Thyroid gland (tissue), 4 donors: ENCODE results near the gene TBC1D22A.

Experiments used
- CTCF ChIP-seq, 6 experiments: fragments of 200-600 bp in 3 of 6; fragments of 450-650 bp in 3 of 6; sonication (generic) in 3 of 6; IDR thresholded peaks; one replicate each; pipeline ENCODE4 v1.5.1; 2016 to 2019; ENCODE audit warnings: antibody characterized with exemption in 6 of 6, mild to moderate bottlenecking in 2 of 6, inconsistent platforms in 1 of 6, moderate library complexity in 1 of 6
- POLR2A ChIP-seq, 2 donors: fragments of 450-650 bp; IDR thresholded peaks; one replicate each; pipeline ENCODE4 v1.6.1; 2017; ENCODE audit warnings: antibody characterized with exemption in 2 of 2, mild to moderate bottlenecking in 2 of 2, moderate library complexity in 1 of 2

- TF ChIP-seq CTCF (IDR thresholded peaks at IDR 0.05) (no peak), POLR2A (IDR thresholded peaks at IDR 0.05) (no peak)
These were observed 8.2 kb upstream of the TBC1D22A start for GRCh38 chr22:46754110-46754799.
